K562 (cell line): ENCODE measurements around the gene ZNF90. TPM values are rescaled to one million over a fixed set of nuclear protein-coding genes. Genes with fewer than 3 reads are reported as not detected.
"Not testable (repeated sequence)": the region's sequence is repeated elsewhere in the genome, so short reads cannot be mapped to it uniquely, and the experiment has no call there.

Source experiments
- ATAC-seq: fragments of 200-7000 bp; cut with Tn5 transposase; 3 replicates; pipeline ENCODE4 v1.9.1; 2020; ENCODE audit warnings: moderate library complexity
- BruUV-seq: library from RNA; stranded (reverse); fragments of 400-500 nt; replicated peaks from 2 replicates; lab custom pipeline; 2021; lab: Mats Ljungman, UMichigan
- CTCF ChIA-PET: fragments of 300-600 bp; formaldehyde crosslinking; extraction: SDS; loops from one replicate; lab custom pipeline; 2021; ENCODE audit warnings: low intra/inter-chr PET ratio; lab: Yijun Ruan, JAX
- POLR2A ChIA-PET: fragments of 300-600, 350-650 bp; sonication (Branson Sonifier 250); formaldehyde crosslinking; extraction: SDS; loops from one replicate; lab custom pipeline; 2021; ENCODE audit warnings: antibody characterized with exemption, inconsistent platforms; lab: Yijun Ruan, JAX
- DNase-seq, 4 experiments: peaks; one replicate each; pipeline versions ENCODE4 v3.0.0 to v3.0.0-alpha.2; 2011 to 2018; ENCODE audit warnings: low spot score in 3 of 4, mixed read lengths in 3 of 4; ENCODE audit errors: extremely low read depth in 1 of 4
- FAIRE-seq: peaks from 2 replicates; lab custom pipeline; 2011; peaks lifted over from hg19 to GRCh38; lab: Jason Lieb, UNC
- H2AFZ ChIP-seq: 2 replicates; pipeline ENCODE4 v1.6.0; 2011; ENCODE audit warnings: low read depth, low read length, control low read depth, inconsistent platforms
- H3K27ac ChIP-seq: fragments of 200-600 bp; 3 replicates; pipeline ENCODE4 v1.8.0; 2011; ENCODE audit warnings: low read depth, mild to moderate bottlenecking, control low read depth, inconsistent platforms, low read length, moderate library complexity, mixed read lengths; ENCODE audit errors: extremely low read depth
- H3K27me3 ChIP-seq, 2 experiments: fragments of 300-600 bp in 1 of 2; 2 replicates in 1 of 2; 3 replicates in 1 of 2; pipeline versions ENCODE4 v1.6.0 to v1.8.0; 2011; ENCODE audit warnings: inconsistent platforms in 2 of 2, low read length in 2 of 2, mild to moderate bottlenecking in 1 of 2, mixed read lengths in 1 of 2, moderate library complexity in 1 of 2; ENCODE audit not compliant: control insufficient read depth in 2 of 2, insufficient read depth in 2 of 2
- H3K36me3 ChIP-seq: fragments of 300-600 bp; 3 replicates; pipeline ENCODE4 v1.8.0; 2011; ENCODE audit warnings: mild to moderate bottlenecking, low read length, inconsistent platforms; ENCODE audit not compliant: control insufficient read depth, insufficient read depth
- H3K4me1 ChIP-seq, 2 experiments: fragments of 200-600 bp in 1 of 2; replicated peaks in 1 of 2; 2 replicates in 1 of 2; 3 replicates in 1 of 2; pipeline versions ENCODE4 v1.5.1 to v1.8.0; 2011; ENCODE audit warnings: inconsistent platforms in 2 of 2, low read length in 2 of 2, mild to moderate bottlenecking in 1 of 2, mixed read lengths in 1 of 2, moderate library complexity in 1 of 2; ENCODE audit not compliant: control insufficient read depth in 2 of 2, insufficient read depth in 2 of 2
- H3K4me2 ChIP-seq: 2 replicates; pipeline ENCODE4 v1.6.1; 2011; ENCODE audit warnings: low read length, control low read depth, inconsistent platforms, mixed read lengths; ENCODE audit not compliant: insufficient read depth
- H3K4me3 ChIP-seq: fragments of 200-600 bp; sonication (generic), shearing (Covaris generic); 2 replicates; pipeline ENCODE4 v1.5.1; 2016; ENCODE audit warnings: control low read depth, inconsistent platforms
- H3K79me2 ChIP-seq: fragments of 200-600 bp; 3 replicates; pipeline ENCODE4 v1.8.0; 2011; ENCODE audit warnings: low read length, inconsistent platforms; ENCODE audit not compliant: control insufficient read depth, insufficient read depth
- H3K9ac ChIP-seq, 2 experiments: 2 replicates each; pipeline versions ENCODE4 v1.6.0 to v1.6.1; 2011; ENCODE audit warnings: low read depth in 2 of 2, low read length in 2 of 2, control low read depth in 1 of 2, inconsistent platforms in 1 of 2, mild to moderate bottlenecking in 1 of 2, mixed read lengths in 1 of 2; ENCODE audit not compliant: insufficient read depth in 1 of 2
- H3K9me1 ChIP-seq: one replicate; pipeline ENCODE4 v1.6.0; 2011; ENCODE audit warnings: inconsistent platforms, mild to moderate bottlenecking, low read length, moderate library complexity; ENCODE audit not compliant: control insufficient read depth, insufficient read depth
- H3K9me3 ChIP-seq: replicated peaks from 2 replicates; pipeline ENCODE4 v1.5.1; 2011; ENCODE audit warnings: low read depth, low read length, inconsistent platforms; ENCODE audit not compliant: control insufficient read depth, insufficient read depth
- H4K20me1 ChIP-seq: replicated peaks from 2 replicates; pipeline ENCODE4 v1.6.1; 2011; ENCODE audit warnings: low read length, inconsistent platforms, mixed read lengths; ENCODE audit not compliant: control insufficient read depth, insufficient read depth
- ARHGAP35 ChIP-seq: fragments of 450-650 bp; IDR thresholded peaks from 2 replicates; pipeline ENCODE4 v1.6.1; 2018; ENCODE audit not compliant: partially characterized antibody
- E2F3 ChIP-seq: fragments of 250-450 bp; sonication (Bioruptor Pico); IDR thresholded peaks from 2 replicates; pipeline ENCODE4 v1.4.0; 2020; ENCODE audit warnings: mild to moderate bottlenecking
- HDAC6 ChIP-seq: IDR thresholded peaks from 2 replicates; pipeline ENCODE4 v1.6.1; 2012; ENCODE audit warnings: low read depth, mild to moderate bottlenecking, control low read depth, inconsistent platforms, low read length, moderate library complexity
- ILF3 ChIP-seq: fragments of 450-650 bp; IDR thresholded peaks from 2 replicates; pipeline ENCODE4 v1.6.1; 2018; ENCODE audit warnings: antibody characterized with exemption, mild to moderate bottlenecking, moderate library complexity, borderline replicate concordance
- NFYB ChIP-seq: IDR thresholded peaks from 2 replicates; pipeline ENCODE4 v1.6.1; 2011; ENCODE audit warnings: mild to moderate bottlenecking, moderate library complexity; ENCODE audit not compliant: insufficient read length; ENCODE audit errors: extremely low read depth
- RHOXF2B ChIP-seq: fragments of 250-450 bp; sonication (Bioruptor Pico); conservative IDR thresholded peaks from 2 replicates; pipeline ENCODE4 v1.5.1; 2021
- SMARCC2 ChIP-seq: fragments of 450-650 bp; IDR thresholded peaks from 2 replicates; pipeline ENCODE4 v1.6.1; 2017; ENCODE audit warnings: antibody characterized with exemption, moderate library complexity, mild to moderate bottlenecking, low read depth
- ZFP36 ChIP-seq: fragments of 150-350 bp; IDR thresholded peaks from 2 replicates; pipeline ENCODE4 v1.6.1; 2018; ENCODE audit warnings: low read length, low read depth; ENCODE audit not compliant: partially characterized antibody
- ZNF140 ChIP-seq: fragments of 250-450 bp; sonication (Bioruptor Pico); IDR thresholded peaks from 2 replicates; pipeline ENCODE4 v1.8.0; 2021; ENCODE audit warnings: moderate library complexity, mild to moderate bottlenecking, inconsistent platforms
- WGBS: fragments of 100-300 bp; shearing (Covaris generic); methylation state at CpG from one replicate; pipeline ENCODE4 v1.1.6; 2016; ENCODE audit warnings: low coverage, mixed read lengths; ENCODE audit not compliant: insufficient coverage; ENCODE audit errors: missing lambda C conversion rate; 5-methylcytosine and 5-hydroxymethylcytosine counted together
- in situ Hi-C: fragments of 300-500 bp; cut with MboI; formaldehyde crosslinking; loops from 4 replicates; pipeline ENCODE4 v1.15.0; 2018; ENCODE audit warnings: inconsistent platforms, mixed read lengths
- intact Hi-C: fragments of 100-400 bp; cut with micrococcal nuclease; formaldehyde crosslinking; loops from 2 replicates; pipeline ENCODE4 v1.14.2; 2022
- polyA plus RNA-seq, 8 experiments: library from polyadenylated mRNA; depleted of rRNA in 4 of 8; stranded (reverse) in 5 of 8; unstranded in 3 of 8; fragments of >200 nt; fragmentation: Nextera tagmentation in 2 of 8; fragmentation: Illumina TruSeq in 1 of 8; extraction: Ambion mirVana in 2 of 8; extraction: Trizol in 1 of 8; gene quantifications; 2 replicates each; pipeline versions ENCODE4 v1.2.1 to v1.2.3, GENCODE V29; 2011 to 2014; ENCODE audit warnings: inconsistent platforms in 1 of 8, missing spikeins in 1 of 8
- total RNA-seq, 7 experiments: library from RNA; depleted of rRNA in 6 of 7; stranded (reverse); fragments of >200 nt in 6 of 7; fragmentation: Illumina TruSeq in 2 of 7; extraction: Trizol in 2 of 7; gene quantifications; 2 replicates each; pipeline versions ENCODE4 v1.2.1 to v1.2.3, GENCODE V29; 2011 to 2021; ENCODE audit warnings: low replicate concordance in 1 of 7

ZNF90 gene
- total and polyA plus RNA-seq, 9 of the 15 experiments (the other 6 are each of a cell fraction or from before 2014, with no cell fraction given) = 0.20 to 0.89 (median 0.67) TPM; not detected in 1

- Histone ChIP-seq H3K4me2 (no peak overlapping the region), H3K9ac (no peak overlapping the region), H3K9me3 (no peaks in the 10 kb centered on the region), H3K79me2 (no peaks in the 10 kb centered on the region), H3K9me1 (no peaks in the 10 kb centered on the region)
- ATAC-seq = no peak
- CTCF ChIA-PET = no interaction called here
- FAIRE-seq = no peak
- DNase-seq = no peak
- intact Hi-C loops = no loop called here
- BruUV-seq = no TSS peak
- no peak for TF ChIP-seq ZFP36
- no peak for TF ChIP-seq NFYB
- no peak for TF ChIP-seq ILF3
- TF ChIP-seq HDAC6 = no peak
- TF ChIP-seq SMARCC2 = no peak
- TF ChIP-seq ZNF140 (CRISPR knock-in tag) = no peak
- TF ChIP-seq ARHGAP35 = no peak
- no peak for TF ChIP-seq RHOXF2B (CRISPR knock-in tag)
- TF ChIP-seq E2F3 (CRISPR knock-in tag) = no peak
- TF ChIP-seq, all 486 proteins: peak for 0
- H3K4me1 ChIP-seq = no peaks in the 10 kb centered on the region
- no peaks in the 10 kb centered on the region for H3K36me3 ChIP-seq
- H3K4me3 ChIP-seq = no peak overlapping the region
- no peaks in the 10 kb centered on the region for H4K20me1 ChIP-seq
- no peaks in the 10 kb centered on the region for H3K27me3 ChIP-seq
- POLR2A ChIA-PET = no interaction called here
- WGBS = 3% methylated on average over 8 of the region's 12 CpGs
- in situ Hi-C loops = no loop called here
- no peak overlapping the region for H2AFZ ChIP-seq
- no peak overlapping the region for H3K27ac ChIP-seq
These were observed 73.9 kb downstream of the ZNF90 start for GRCh38 chr19:20151617-20152145.

DNA sequence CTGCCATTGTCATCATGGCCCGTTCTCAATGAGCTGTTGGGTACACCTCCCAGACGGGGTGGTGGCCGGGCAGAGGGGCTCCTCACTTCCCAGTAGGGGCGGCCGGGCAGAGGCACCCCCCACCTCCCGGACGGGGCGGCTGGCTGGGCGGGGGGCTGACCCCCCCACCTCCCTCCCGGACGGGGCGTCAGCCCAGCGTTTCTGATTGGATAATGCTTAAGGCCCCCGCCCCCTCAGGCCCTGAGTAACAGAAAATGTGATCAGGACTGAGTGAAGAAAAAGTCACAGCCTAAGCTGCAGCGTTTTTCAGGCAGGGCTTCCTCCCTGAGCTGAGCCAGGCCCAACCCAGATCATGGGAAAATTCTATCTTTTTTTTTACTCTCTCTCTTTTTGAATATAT is 74.7 kb downstream of the ZNF90 start:
- intact Hi-C loops, FAIRE-seq, CTCF ChIA-PET: not testable (repeated sequence)

More for the DNA sequence above, 74.7 kb downstream of the ZNF90 start:
- H3K9me1 ChIP-seq, in situ Hi-C loops, H3K4me3 ChIP-seq, H3K36me3 ChIP-seq, H3K79me2 ChIP-seq, H3K4me1 ChIP-seq, BruUV-seq, ATAC-seq, H3K9ac ChIP-seq, H4K20me1 ChIP-seq, H3K27me3 ChIP-seq, DNase-seq, H3K27ac ChIP-seq, H3K9me3 ChIP-seq, H2AFZ ChIP-seq, POLR2A ChIA-PET, H3K4me2 ChIP-seq: not testable (repeated sequence)
- 0% methylated on average over 4 of the region's 15 CpGs for WGBS
